Vagina (tissue), 2 donors: ENCODE data around the gene MAD2L1BP. TPM values are rescaled to one million over a fixed set of nuclear protein-coding genes. Genes with fewer than 3 reads are reported as not detected.
A peak's percentile ranks its signal among the peaks of the same experiment; 100 is the strongest.

Experiments used
- DNase-seq, 2 donors: peaks; one replicate each; pipeline ENCODE4 v3.0.0-alpha.2; 2017; ENCODE audit errors: extremely low spot score in 2 of 2
- H3K27ac ChIP-seq: fragments of 200-600 bp; sonication (generic); one replicate; pipeline ENCODE4 v1.5.1; 2019
- H3K27me3 ChIP-seq: fragments of 200-600 bp; sonication (generic); one replicate; pipeline ENCODE4 v1.5.1; 2019
- H3K36me3 ChIP-seq, 2 donors: fragments of 200-600 bp; sonication (generic); one replicate each; pipeline ENCODE4 v1.5.1; 2017 to 2019
- H3K4me1 ChIP-seq: fragments of 200-600 bp; sonication (generic); one replicate; pipeline ENCODE4 v1.5.1; 2019
- H3K4me3 ChIP-seq, 2 donors: fragments of 200-600 bp; sonication (generic); 1 replicate in 1 of 2; 2 replicates in 1 of 2; pipeline ENCODE4 v1.5.1; 2016 to 2019
- H3K9me3 ChIP-seq: fragments of 200-600 bp; sonication (generic); one replicate; pipeline ENCODE4 v1.5.1; 2019
- POLR2A ChIP-seq, 2 donors: fragments of 450-650 bp; IDR thresholded peaks; one replicate each; pipeline ENCODE4 v1.6.1; 2017; ENCODE audit warnings: antibody characterized with exemption in 2 of 2, mild to moderate bottlenecking in 2 of 2, moderate library complexity in 2 of 2
- POLR2AphosphoS5 ChIP-seq, 2 donors: sonication (generic); formaldehyde crosslinking; IDR thresholded peaks; one replicate each; pipeline ENCODE4 v1.9.0; 2017; ENCODE audit warnings: antibody characterized with exemption in 2 of 2, mild to moderate bottlenecking in 2 of 2, low read depth in 1 of 2; ENCODE audit not compliant: insufficient read depth in 1 of 2
- intact Hi-C: fragments of 100-400 bp; cut with DNase I; formaldehyde crosslinking; loops from one replicate; pipeline ENCODE4 v1.15.1; 2023
- total RNA-seq: library from RNA; depleted of rRNA; stranded (reverse); fragments of >200 nt; gene quantifications from one replicate; pipeline ENCODE4 v1.2.3, GENCODE V29; 2016
- TF ChIP-seq, protein P1 (sequence below), 3 experiments: fragments of 450-650 bp in 2 of 3; fragments of 200-600 bp in 1 of 3; sonication (generic) in 1 of 3; IDR thresholded peaks; one replicate each; pipeline ENCODE4 v1.5.1; 2017 to 2019; ENCODE audit warnings: antibody characterized with exemption in 3 of 3, mild to moderate bottlenecking in 2 of 3, moderate library complexity in 2 of 3

MAD2L1BP gene
- total RNA-seq, 1 donor from 2014 or later = 58.4 TPM

DNA sequence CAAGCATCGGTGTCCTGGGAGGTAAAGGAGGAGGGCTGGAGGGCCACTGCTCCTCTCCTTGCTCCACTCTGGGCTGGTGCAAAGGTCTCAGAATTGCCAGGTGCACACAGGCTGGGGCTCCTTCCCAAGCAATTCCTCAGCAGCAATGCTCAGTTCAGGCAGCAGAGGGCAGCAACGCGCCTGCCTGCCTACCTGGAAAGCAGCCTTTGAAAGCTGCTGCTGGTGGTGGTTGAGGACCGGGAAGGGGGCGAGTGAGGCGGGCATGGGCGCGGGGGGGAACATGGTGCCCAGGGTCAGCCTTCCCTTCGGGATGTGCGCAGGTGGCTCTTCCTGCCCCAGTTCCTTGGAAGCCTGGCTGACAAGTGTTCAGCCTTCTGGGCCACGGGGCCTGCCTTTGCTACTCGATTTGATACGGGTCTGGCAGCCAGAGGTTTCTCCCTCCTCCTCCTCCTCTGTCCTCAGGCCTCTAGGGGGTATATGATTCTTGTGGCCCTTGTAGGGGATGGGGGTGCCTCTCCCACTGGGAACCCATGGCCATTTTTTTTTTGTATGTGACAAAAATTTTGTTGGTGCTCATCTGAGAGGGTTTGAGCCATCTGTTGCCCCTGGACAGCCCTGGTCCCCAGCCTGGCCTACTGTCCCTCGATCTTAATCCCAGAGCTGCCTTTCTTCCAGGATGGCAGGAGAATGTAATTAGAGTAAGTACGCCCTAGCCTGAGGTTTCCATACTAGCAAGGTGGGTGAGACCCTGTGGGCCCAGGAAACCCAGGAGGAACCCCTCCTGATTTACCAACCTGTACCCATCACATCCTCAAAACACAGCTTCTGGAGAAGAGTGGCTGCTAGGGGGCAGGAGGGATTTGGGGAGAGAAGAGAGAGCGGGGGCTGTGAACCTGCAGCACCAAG, 31.9 kb downstream of the MAD2L1BP start:
- Histone ChIP-seq H3K4me1 (peaks cover 37% of the 10 kb centered on the region), H3K36me3 (peaks cover 0 to 6% of the 10 kb centered on the region in 2 donors), H3K27ac (peak overlapping the region; percentile 75), H3K9me3 (no peaks in the 10 kb centered on the region), H3K27me3 (no peaks in the 10 kb centered on the region), H3K4me3 (peak overlapping the region in 1 of 2 donors; percentile 23)
- TF ChIP-seq, protein P1, sequence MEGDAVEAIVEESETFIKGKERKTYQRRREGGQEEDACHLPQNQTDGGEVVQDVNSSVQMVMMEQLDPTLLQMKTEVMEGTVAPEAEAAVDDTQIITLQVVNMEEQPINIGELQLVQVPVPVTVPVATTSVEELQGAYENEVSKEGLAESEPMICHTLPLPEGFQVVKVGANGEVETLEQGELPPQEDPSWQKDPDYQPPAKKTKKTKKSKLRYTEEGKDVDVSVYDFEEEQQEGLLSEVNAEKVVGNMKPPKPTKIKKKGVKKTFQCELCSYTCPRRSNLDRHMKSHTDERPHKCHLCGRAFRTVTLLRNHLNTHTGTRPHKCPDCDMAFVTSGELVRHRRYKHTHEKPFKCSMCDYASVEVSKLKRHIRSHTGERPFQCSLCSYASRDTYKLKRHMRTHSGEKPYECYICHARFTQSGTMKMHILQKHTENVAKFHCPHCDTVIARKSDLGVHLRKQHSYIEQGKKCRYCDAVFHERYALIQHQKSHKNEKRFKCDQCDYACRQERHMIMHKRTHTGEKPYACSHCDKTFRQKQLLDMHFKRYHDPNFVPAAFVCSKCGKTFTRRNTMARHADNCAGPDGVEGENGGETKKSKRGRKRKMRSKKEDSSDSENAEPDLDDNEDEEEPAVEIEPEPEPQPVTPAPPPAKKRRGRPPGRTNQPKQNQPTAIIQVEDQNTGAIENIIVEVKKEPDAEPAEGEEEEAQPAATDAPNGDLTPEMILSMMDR (IDR thresholded peaks at IDR 0.05) = peak; percentile 93 to 98 (median 97)
- TF ChIP-seq POLR2AphosphoS5 (IDR thresholded peaks at IDR 0.05; ENCODE audit: insufficient read depth in 1 of 2, low read depth in 1 of 2) (peak; percentile 30 to 58), POLR2A (IDR thresholded peaks at IDR 0.05) (no peak)
- DNase-seq = no peak
- intact Hi-C loops = loop anchor here (2.0 to 10.0 kb wide), 3 partner anchors 100 to 405 kb away; no protein-coding TSS in a partner anchor

DNA sequence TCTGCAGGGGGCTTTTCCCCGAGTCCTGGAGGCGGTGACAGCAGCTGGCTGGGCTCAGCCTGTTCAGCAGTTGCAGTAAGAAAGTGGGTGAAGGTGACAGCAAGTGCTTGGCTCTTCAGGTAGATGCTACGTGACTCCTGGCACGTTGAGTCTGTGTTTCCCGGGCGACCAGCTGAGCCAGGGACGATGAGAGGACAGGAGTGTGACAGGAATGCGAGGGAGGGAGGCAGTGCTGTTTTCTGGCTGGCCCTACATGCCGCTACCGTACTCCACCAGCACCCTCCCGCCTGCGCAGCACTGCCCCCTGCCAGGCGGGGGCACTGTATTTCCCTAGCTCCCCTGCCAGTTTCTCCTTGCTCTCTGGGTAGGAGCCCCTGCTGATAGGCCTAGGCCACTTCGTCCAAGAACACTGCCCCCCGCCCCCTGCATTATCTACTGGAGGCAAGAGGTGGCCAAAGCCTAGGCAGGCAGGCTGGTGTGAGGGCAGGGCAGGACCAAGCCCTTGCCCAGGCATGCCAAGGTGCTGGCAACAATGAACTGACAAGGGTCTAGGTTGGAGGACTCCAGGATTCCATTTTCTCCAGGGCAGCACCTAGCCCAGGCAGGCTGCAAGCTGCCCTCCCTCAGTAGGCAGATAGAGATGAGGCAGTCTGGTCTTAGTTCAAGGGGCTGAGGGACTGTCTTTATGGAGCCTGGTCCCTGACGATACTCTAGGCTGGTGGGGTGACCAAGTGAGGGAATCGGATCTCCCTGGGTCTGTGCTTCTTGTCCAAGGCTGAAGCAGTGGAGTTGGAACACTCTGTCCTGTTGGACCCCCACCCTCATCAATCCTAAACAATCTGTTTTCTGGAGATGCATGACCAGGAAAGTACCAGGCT, 32.8 kb downstream of the MAD2L1BP start:
- Histone ChIP-seq H3K9me3 (no peaks in the 10 kb centered on the region), H3K27ac (peak overlapping the region; percentile 75), H3K4me3 (no peak overlapping the region), H3K36me3 (peaks cover 0 to 9% of the 10 kb centered on the region in 2 donors), H3K27me3 (no peaks in the 10 kb centered on the region), H3K4me1 (peaks cover 37% of the 10 kb centered on the region)
- intact Hi-C loops = loop anchor here (5.0 to 10.0 kb wide), 2 partner anchors 99 to 286 kb away; no protein-coding TSS in a partner anchor
- no peak for DNase-seq
- TF ChIP-seq POLR2AphosphoS5 (IDR thresholded peaks at IDR 0.05; ENCODE audit: insufficient read depth in 1 of 2, low read depth in 1 of 2) = peak; percentile 14 to 50
- TF ChIP-seq, protein P1 (IDR thresholded peaks at IDR 0.05) = no peak

DNA sequence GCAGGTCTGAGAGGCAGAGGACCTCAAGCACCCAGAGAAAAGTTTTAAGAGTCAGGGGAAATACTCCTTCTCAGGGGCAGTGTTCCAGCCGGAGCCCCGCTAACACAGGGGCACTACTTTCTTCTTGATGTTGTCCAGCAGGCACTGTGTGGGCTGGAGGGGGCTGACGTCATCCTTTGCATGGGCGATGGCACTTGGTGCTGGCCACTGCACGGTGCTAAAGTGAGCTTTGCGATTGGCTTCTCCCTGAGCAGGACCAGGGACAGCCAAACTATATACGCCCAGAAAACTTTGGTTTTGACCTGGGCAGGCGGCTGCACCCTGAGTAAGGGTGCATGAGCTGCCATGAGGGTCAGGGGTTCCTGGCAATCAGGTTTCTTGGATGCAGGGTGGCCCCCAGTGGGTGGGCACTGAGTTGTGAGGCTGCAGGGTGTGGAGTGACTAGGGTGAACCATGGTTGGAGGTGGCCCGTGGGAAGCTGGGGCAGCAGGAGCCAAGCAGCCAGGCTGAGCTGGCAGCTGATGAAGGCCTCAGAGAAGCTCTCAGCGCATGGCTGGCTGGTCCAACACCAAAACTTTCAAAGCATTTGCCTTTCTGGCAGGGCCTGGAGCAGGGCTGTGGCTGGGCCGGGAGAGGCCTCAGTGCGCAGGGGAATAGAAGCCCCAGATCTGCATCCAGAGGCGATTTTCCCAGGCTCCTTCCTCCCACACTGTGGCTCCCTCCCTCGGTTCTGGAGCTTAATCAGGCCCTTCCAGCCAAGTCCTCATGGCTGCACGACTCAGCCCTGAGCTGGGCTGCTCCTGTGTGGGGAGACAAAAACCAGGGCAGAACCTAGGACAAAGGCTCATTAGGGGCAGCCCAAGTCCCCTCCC, 33.6 kb downstream of the MAD2L1BP start:
- H3K27ac ChIP-seq = peak overlapping the region; percentile 75
- intact Hi-C loops = loop anchor here (5.0 to 10.0 kb wide), 2 partner anchors 98 to 286 kb away; no protein-coding TSS in a partner anchor
- no peaks in the 10 kb centered on the region for H3K27me3 ChIP-seq
- TF ChIP-seq, protein P1 (IDR thresholded peaks at IDR 0.05) = no peak
- peak in 1 of 2 donors; percentile 58 for TF ChIP-seq POLR2AphosphoS5 (IDR thresholded peaks at IDR 0.05; ENCODE audit: insufficient read depth in 1 of 2, low read depth in 1 of 2)
- DNase-seq = no peak
- no peak overlapping the region for H3K4me3 ChIP-seq
- H3K9me3 ChIP-seq = no peaks in the 10 kb centered on the region
- H3K4me1 ChIP-seq = peaks cover 37% of the 10 kb centered on the region
- H3K36me3 ChIP-seq = peaks cover 0 to 18% of the 10 kb centered on the region in 2 donors

DNA sequence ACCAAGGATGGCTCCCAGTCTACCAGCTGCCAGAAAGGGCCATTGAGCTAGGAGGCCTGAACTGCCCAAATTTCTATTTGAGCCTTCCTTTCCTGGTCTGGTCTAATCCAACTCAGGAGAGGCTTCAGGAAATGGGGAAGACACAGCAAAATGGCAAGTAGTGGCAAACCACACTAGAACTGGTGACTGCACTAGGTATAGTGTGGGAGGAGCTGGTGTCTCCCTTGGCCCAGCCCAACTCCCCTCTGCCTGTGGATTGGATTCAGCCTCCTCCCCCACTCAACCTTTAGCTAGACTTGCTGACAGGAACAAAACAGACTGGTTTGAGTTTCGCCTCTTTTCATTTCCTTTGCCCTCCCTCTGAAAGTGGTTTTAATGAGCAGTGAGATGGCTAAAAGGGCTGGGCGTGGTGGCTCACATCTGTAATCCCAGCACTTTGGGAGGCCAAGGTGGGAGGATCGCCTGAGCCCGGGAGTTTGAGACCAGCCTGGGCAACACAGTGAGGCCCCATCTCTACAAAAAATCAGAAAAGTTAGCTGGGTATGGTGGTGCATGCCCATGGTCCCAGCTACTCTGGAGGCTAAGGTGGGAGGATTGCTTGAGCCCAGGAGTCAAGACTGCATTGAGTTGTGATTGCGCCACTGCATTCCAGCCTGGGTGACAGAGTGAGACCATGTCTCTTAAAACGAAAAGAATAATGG, 34.4 kb downstream of the MAD2L1BP start:
- H3K9me3 ChIP-seq = no peaks in the 10 kb centered on the region
- no peaks in the 10 kb centered on the region for H3K27me3 ChIP-seq
- intact Hi-C loops = loop anchor here (5.0 to 10.0 kb wide), 2 partner anchors 97 to 285 kb away; no protein-coding TSS in a partner anchor
- H3K36me3 ChIP-seq = peaks cover 0 to 24% of the 10 kb centered on the region in 2 donors
- TF ChIP-seq POLR2AphosphoS5 (IDR thresholded peaks at IDR 0.05; ENCODE audit: insufficient read depth in 1 of 2, low read depth in 1 of 2) = no peak
- TF ChIP-seq, protein P1 (IDR thresholded peaks at IDR 0.05) = no peak
- TF ChIP-seq POLR2A (IDR thresholded peaks at IDR 0.05) = no peak
- no peak overlapping the region for H3K4me3 ChIP-seq
- H3K27ac ChIP-seq = peak overlapping the region; percentile 75
- no peak for DNase-seq
- H3K4me1 ChIP-seq = peaks cover 37% of the 10 kb centered on the region
